ENCODE measurements around the gene TBCD.

Gene TBCD

GRCh38 chr17:82808006-82808405, 56.1 kb downstream of the TBCD start:
- no peak for TF ChIP-seq CTCF (IDR thresholded peaks at IDR 0.05; ENCODE audit: insufficient read depth, missing control alignments)
- FAIRE-seq = no peak
- no peak for DNase-seq (ENCODE audit: insufficient read length, low spot score)

- no peak for TF ChIP-seq CTCF (IDR thresholded peaks at IDR 0.05; ENCODE audit: insufficient read depth, missing control alignments)
- DNase-seq (ENCODE audit: insufficient read length, low spot score) = no peak
- no peak for FAIRE-seq
These were observed 57.3 kb downstream of the TBCD start for GRCh38 chr17:82808921-82809905.

- FAIRE-seq = no peak
- no peak for TF ChIP-seq CTCF (IDR thresholded peaks at IDR 0.05; ENCODE audit: insufficient read depth, missing control alignments)
- no peak for DNase-seq (ENCODE audit: insufficient read length, low spot score)
These were observed 59.0 kb downstream of the TBCD start for GRCh38 chr17:82810644-82811430.

- FAIRE-seq (no peak), DNase-seq (ENCODE audit: insufficient read length, low spot score) (no peak)
- no peak for TF ChIP-seq CTCF (IDR thresholded peaks at IDR 0.05; ENCODE audit: insufficient read depth, missing control alignments)
These were observed 60.2 kb downstream of the TBCD start for GRCh38 chr17:82812058-82812457.

GRCh38 chr17:82812601-82813000, 60.7 kb downstream of the TBCD start:
- TF ChIP-seq CTCF (IDR thresholded peaks at IDR 0.05; ENCODE audit: insufficient read depth, missing control alignments) = no peak
- no peak for FAIRE-seq
- no peak for DNase-seq (ENCODE audit: insufficient read length, low spot score)

- TF ChIP-seq CTCF (IDR thresholded peaks at IDR 0.05; ENCODE audit: insufficient read depth, missing control alignments) = no peak
- DNase-seq (ENCODE audit: insufficient read length, low spot score) = no peak
- FAIRE-seq = no peak
These were observed 61.6 kb downstream of the TBCD start for GRCh38 chr17:82813299-82814051.

All from D721Med (cell line).